Measurements from ENCODE around the gene LIN7A. TPM values are rescaled to one million over a fixed set of nuclear protein-coding genes. Genes with fewer than 3 reads are reported as not detected.

Gene LIN7A
- total and polyA plus RNA-seq, 4 donors = 4.0 to 21.7 (median 6.6) TPM

GRCh38 chr12:80802652-80803400, 134.9 kb downstream of the LIN7A start:
- Histone ChIP-seq H3K4me3 (no peak overlapping the region), H3K9me3 (ENCODE audit: control insufficient read depth in 4 of 4, insufficient read depth in 3 of 4, low read length in 3 of 4) (no peaks in the 10 kb centered on the region), H3K36me3 (ENCODE audit: control insufficient read depth in 4 of 4, insufficient read depth in 4 of 4, low read length in 4 of 4) (peaks cover 0 to 4% (median 0%) of the 10 kb centered on the region in 4 donors), H3K4me1 (ENCODE audit: control insufficient read depth in 5 of 5, insufficient read depth in 5 of 5, low read length in 5 of 5) (no peaks in the 10 kb centered on the region), H3K9ac (ENCODE audit: insufficient read depth in 1 of 2, low read length in 2 of 2) (no peak overlapping the region), H3K27ac (ENCODE audit: low read depth in 1 of 2, low read length in 1 of 2) (no peak overlapping the region), H3K27me3 (ENCODE audit: control insufficient read depth in 3 of 3, insufficient read depth in 3 of 3, low read length in 2 of 3) (no peaks in the 10 kb centered on the region)
- TF ChIP-seq CTCF (IDR thresholded peaks at IDR 0.05; ENCODE audit: control extremely low read depth, extremely low read depth) = no peak
- WGBS, 2 donors = 82 to 87% methylated on average over 3 of the region's 3 CpGs
- no peak for DNase-seq
- ATAC-seq (ENCODE audit: insufficient read depth, low FRiP score) = no peak

GRCh38 chr12:80798281-80798680, 139.5 kb downstream of the LIN7A start:
- ATAC-seq (ENCODE audit: insufficient read depth, low FRiP score) (no peak), DNase-seq (peak in 2 of 3 donors; percentile 63)
- 71 to 75% methylated on average over 4 of the region's 4 CpGs for WGBS, 2 donors
- Histone ChIP-seq H3K27me3 (ENCODE audit: control insufficient read depth in 3 of 3, insufficient read depth in 3 of 3, low read length in 2 of 3) (no peaks in the 10 kb centered on the region), H3K9ac (ENCODE audit: insufficient read depth in 1 of 2, low read length in 2 of 2) (no peak overlapping the region), H3K36me3 (ENCODE audit: control insufficient read depth in 4 of 4, insufficient read depth in 4 of 4, low read length in 4 of 4) (peaks cover 0 to 2% (median 0%) of the 10 kb centered on the region in 4 donors), H3K27ac (ENCODE audit: low read depth in 1 of 2, low read length in 1 of 2) (no peak overlapping the region), H3K9me3 (ENCODE audit: control insufficient read depth in 4 of 4, insufficient read depth in 3 of 4, low read length in 3 of 4) (no peaks in the 10 kb centered on the region), H3K4me3 (no peak overlapping the region), H3K4me1 (ENCODE audit: control insufficient read depth in 5 of 5, insufficient read depth in 5 of 5, low read length in 5 of 5) (peaks cover 0 to 6% (median 0%) of the 10 kb centered on the region in 5 donors)
- no peak for TF ChIP-seq CTCF (IDR thresholded peaks at IDR 0.05; ENCODE audit: control extremely low read depth, extremely low read depth)

- 56 to 69% methylated on average over 1 of the region's 1 CpG for WGBS, 2 donors
- H3K27ac ChIP-seq (ENCODE audit: low read depth in 1 of 2, low read length in 1 of 2) = no peak overlapping the region
- peaks cover 0 to 2% (median 0%) of the 10 kb centered on the region in 4 donors for H3K36me3 ChIP-seq (ENCODE audit: control insufficient read depth in 4 of 4, insufficient read depth in 4 of 4, low read length in 4 of 4)
- ATAC-seq (ENCODE audit: insufficient read depth, low FRiP score) = no peak
- DNase-seq = peak in 2 of 3 donors; percentile 46 to 65
- no peaks in the 10 kb centered on the region for H3K9me3 ChIP-seq (ENCODE audit: control insufficient read depth in 4 of 4, insufficient read depth in 3 of 4, low read length in 3 of 4)
- H3K27me3 ChIP-seq (ENCODE audit: control insufficient read depth in 3 of 3, insufficient read depth in 3 of 3, low read length in 2 of 3) = no peaks in the 10 kb centered on the region
- no peak overlapping the region for H3K9ac ChIP-seq (ENCODE audit: insufficient read depth in 1 of 2, low read length in 2 of 2)
- no peak overlapping the region for H3K4me3 ChIP-seq
- TF ChIP-seq CTCF (IDR thresholded peaks at IDR 0.05; ENCODE audit: control extremely low read depth, extremely low read depth) = no peak
- H3K4me1 ChIP-seq (ENCODE audit: control insufficient read depth in 5 of 5, insufficient read depth in 5 of 5, low read length in 5 of 5) = peaks cover 0 to 6% (median 0%) of the 10 kb centered on the region in 5 donors
These were observed 143.2 kb downstream of the LIN7A start for GRCh38 chr12:80794551-80794950.

Measured in lung (tissue), 12 donors.